Measurements from ENCODE around the gene PTPRD. TPM values are rescaled to one million over a fixed set of nuclear protein-coding genes. Genes with fewer than 3 reads are reported as not detected.

Gene PTPRD
- total and polyA plus RNA-seq, 2 of the 4 experiments (the other 2 are of a cell fraction): 0.07 to 0.18 TPM

- Histone ChIP-seq H3K4me3 (ENCODE audit: insufficient read depth, low read depth, low read length) (no peak overlapping the region), H3K4me2 (ENCODE audit: low read depth, low read length) (no peak overlapping the region), H2BK5ac (ENCODE audit: low read depth, low read length, poor library complexity, severe bottlenecking) (no peak overlapping the region), H2AFZ (replicated peaks; ENCODE audit: low read length, poor library complexity) (no peak overlapping the region), H3K14ac (replicated peaks; ENCODE audit: low read depth, low read length) (no peak overlapping the region), H2BK20ac (ENCODE audit: low read depth, low read length) (no peak overlapping the region), H4K5ac (ENCODE audit: low read depth, low read length) (no peak overlapping the region), H4K91ac (ENCODE audit: insufficient read depth, low read depth, low read length) (no peak overlapping the region), H2BK120ac (ENCODE audit: low read depth, low read length) (no peak overlapping the region), H3K9me3 (ENCODE audit: control insufficient read depth, insufficient read depth, low read length) (no peaks in the 10 kb centered on the region), H3K23ac (ENCODE audit: low read depth, low read length) (no peak overlapping the region), H4K8ac (ENCODE audit: low read depth in 2 of 2, low read length in 2 of 2) (no peak overlapping the region), H3K4ac (ENCODE audit: low read depth, low read length) (no peak overlapping the region), H4K20me1 (ENCODE audit: insufficient read depth, low read length) (no peaks in the 10 kb centered on the region), H3K36me3 (ENCODE audit: control insufficient read depth, insufficient read depth, low read length) (no peaks in the 10 kb centered on the region), H3K27ac (ENCODE audit: insufficient read depth, low read length) (no peak overlapping the region), H3K4me1 (ENCODE audit: control insufficient read depth, insufficient read depth, low read length) (no peaks in the 10 kb centered on the region), H3K27me3 (ENCODE audit: control insufficient read depth, insufficient read depth, low read length) (no peaks in the 10 kb centered on the region; the same call in 1 of the 2 replicates), H3K79me1 (ENCODE audit: low read depth in 1 of 2, low read length in 2 of 2) (no peaks in the 10 kb centered on the region), H2AK9ac (replicated peaks; ENCODE audit: low read depth, low read length, poor library complexity) (no peak overlapping the region), H3K9me1 (ENCODE audit: insufficient read depth, low read length) (no peaks in the 10 kb centered on the region), H2BK15ac (ENCODE audit: low read depth, low read length) (no peak overlapping the region), H3K9ac (ENCODE audit: low read depth, low read length) (no peak overlapping the region), H2AK5ac (ENCODE audit: low read depth, low read length) (no peak overlapping the region), H3K56ac (ENCODE audit: extremely low read depth, insufficient read depth, low read length) (no peak overlapping the region), H3K18ac (ENCODE audit: low read depth, low read length) (no peak overlapping the region)
- WGBS, 2 experiments (ENCODE audit: extremely low coverage in 2 of 2, insufficient read length in 1 of 2): 90% methylated on average over 2 of the region's 7 CpGs; no CpG with 5 or more reads in 1 of the 2 experiments
- CTCF ChIA-PET: interaction anchor here (0.7 kb wide), 1 partner anchor 54 kb away, joined by 4 read pairs; no protein-coding TSS in a partner anchor
- POLR2A ChIA-PET (ENCODE audit: unreplicated experiment): no interaction called here
- no peak for DNase-seq
- in situ Hi-C loops (cut with MboI; ENCODE audit: low sequenced_read_pairs) (no loop called here), intact Hi-C loops (cut with micrococcal nuclease) (no loop called here), dilution Hi-C loops (cut with HindIII; ENCODE audit: low sequenced_read_pairs, unreplicated experiment) (no loop called here)
- no TSS peak for BruUV-seq (replicated peaks)
- no peak for TF ChIP-seq MAFK (IDR thresholded peaks at IDR 0.05; ENCODE audit: low read depth, low read length)
- TF ChIP-seq POLR2A (IDR thresholded peaks at IDR 0.05; ENCODE audit: low read depth, low read length): no peak
- no peak for TF ChIP-seq RCOR1 (IDR thresholded peaks at IDR 0.05; ENCODE audit: insufficient replicate concordance, low read length)
- TF ChIP-seq FOS (IDR thresholded peaks at IDR 0.05; ENCODE audit: low read depth, low read length): no peak
- TF ChIP-seq BHLHE40 (IDR thresholded peaks at IDR 0.05; ENCODE audit: low read depth, low read length): no peak
- TF ChIP-seq MAZ (IDR thresholded peaks at IDR 0.05; ENCODE audit: borderline replicate concordance, low read depth, low read length): no peak
- TF ChIP-seq RFX5 (IDR thresholded peaks at IDR 0.05; ENCODE audit: low read depth, low read length): no peak
- no peak for TF ChIP-seq RAD21 (IDR thresholded peaks at IDR 0.05; ENCODE audit: low read length)
- ATAC-seq (ENCODE audit: low read depth): no peak
Observed at GRCh38 chr9:8683496-8683895, 1929.3 kb downstream of the PTPRD start.
